ENCODE data around the gene CHI3L1. TPM values are rescaled to one million over a fixed set of nuclear protein-coding genes. Genes with fewer than 3 reads are reported as not detected.

The CHI3L1 gene
- polyA plus RNA-seq, 1 of the 3 experiments (the other 2 are of a cell fraction): not detected

DNA sequence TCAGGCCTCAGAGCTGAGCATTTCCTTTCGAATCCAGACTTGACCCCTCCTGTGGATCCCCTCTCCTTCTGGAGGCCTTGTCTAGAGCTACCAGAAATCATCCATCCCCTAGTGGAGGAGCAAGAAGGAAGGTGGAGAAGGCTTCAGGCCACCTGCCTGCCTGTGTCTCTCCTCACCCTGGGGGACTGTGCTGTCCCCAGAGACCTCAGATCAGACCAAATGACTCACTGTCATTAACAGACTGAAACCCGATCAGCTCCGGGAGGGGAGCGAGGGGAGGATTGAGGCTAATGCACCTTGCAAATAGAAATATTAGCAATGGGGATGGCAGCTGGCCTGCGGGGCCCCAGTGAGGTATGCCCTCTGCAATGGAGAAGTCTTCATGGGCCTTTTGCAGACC is 12.9 kb downstream of the CHI3L1 start:
- no peak overlapping the region for H3K4me2 ChIP-seq
- no peak overlapping the region for H3K27ac ChIP-seq (ENCODE audit: low read depth in 2 of 2, low read length in 1 of 2)
- no peak for DNase-seq
- H3K4me1 ChIP-seq (ENCODE audit: control insufficient read depth in 1 of 2, insufficient read depth in 2 of 2, low read depth in 1 of 2, low read length in 1 of 2): peaks cover 17% of the 10 kb centered on the region in 2 experiments; a peak in 2 of 4 replicates
- no peak overlapping the region for H2AFZ ChIP-seq (ENCODE audit: low read depth)
- no peaks in the 10 kb centered on the region for H3F3A ChIP-seq (replicated peaks; ENCODE audit: insufficient read depth)
- WGBS (ENCODE audit: low lambda C conversion rate): 68% methylated on average over 5 of the region's 5 CpGs
- no peaks in the 10 kb centered on the region for H4K20me1 ChIP-seq (ENCODE audit: insufficient read depth)
- no peak for TF ChIP-seq NFIC (IDR thresholded peaks at IDR 0.05; ENCODE audit: borderline replicate concordance)
- no peak for TF ChIP-seq RCOR1 (IDR thresholded peaks at IDR 0.05; ENCODE audit: low read length)
- no peak for TF ChIP-seq RXRA (IDR thresholded peaks at IDR 0.05; ENCODE audit: borderline replicate concordance, low read depth)
- TF ChIP-seq, protein P1, sequence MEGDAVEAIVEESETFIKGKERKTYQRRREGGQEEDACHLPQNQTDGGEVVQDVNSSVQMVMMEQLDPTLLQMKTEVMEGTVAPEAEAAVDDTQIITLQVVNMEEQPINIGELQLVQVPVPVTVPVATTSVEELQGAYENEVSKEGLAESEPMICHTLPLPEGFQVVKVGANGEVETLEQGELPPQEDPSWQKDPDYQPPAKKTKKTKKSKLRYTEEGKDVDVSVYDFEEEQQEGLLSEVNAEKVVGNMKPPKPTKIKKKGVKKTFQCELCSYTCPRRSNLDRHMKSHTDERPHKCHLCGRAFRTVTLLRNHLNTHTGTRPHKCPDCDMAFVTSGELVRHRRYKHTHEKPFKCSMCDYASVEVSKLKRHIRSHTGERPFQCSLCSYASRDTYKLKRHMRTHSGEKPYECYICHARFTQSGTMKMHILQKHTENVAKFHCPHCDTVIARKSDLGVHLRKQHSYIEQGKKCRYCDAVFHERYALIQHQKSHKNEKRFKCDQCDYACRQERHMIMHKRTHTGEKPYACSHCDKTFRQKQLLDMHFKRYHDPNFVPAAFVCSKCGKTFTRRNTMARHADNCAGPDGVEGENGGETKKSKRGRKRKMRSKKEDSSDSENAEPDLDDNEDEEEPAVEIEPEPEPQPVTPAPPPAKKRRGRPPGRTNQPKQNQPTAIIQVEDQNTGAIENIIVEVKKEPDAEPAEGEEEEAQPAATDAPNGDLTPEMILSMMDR (IDR thresholded peaks at IDR 0.05): no peak
- no peak for TF ChIP-seq ELF1 (IDR thresholded peaks at IDR 0.05)
- TF ChIP-seq TAF1 (IDR thresholded peaks at IDR 0.05; ENCODE audit: borderline replicate concordance, low read depth, low read length): no peak
- TF ChIP-seq NRF1 (IDR thresholded peaks at IDR 0.05; ENCODE audit: low read depth, low read length): no peak
- no peak for TF ChIP-seq MEF2A (IDR thresholded peaks at IDR 0.05; ENCODE audit: borderline replicate concordance, low read depth)
- no peak for TF ChIP-seq EZH2phosphoT487 (IDR thresholded peaks at IDR 0.05; ENCODE audit: borderline replicate concordance, low read depth)
- no peak for TF ChIP-seq TEAD4 (IDR thresholded peaks at IDR 0.05; ENCODE audit: borderline replicate concordance, insufficient read depth)
- TF ChIP-seq POLR2AphosphoS5 (IDR thresholded peaks at IDR 0.05; ENCODE audit: low read depth, low read length): no peak
- TF ChIP-seq PBX3 (IDR thresholded peaks at IDR 0.05): no peak
- TF ChIP-seq FOXJ3 (CRISPR knock-in tag; IDR thresholded peaks at IDR 0.05): no peak
- TF ChIP-seq SIN3A (IDR thresholded peaks at IDR 0.05; ENCODE audit: borderline replicate concordance, low read depth, low read length): no peak
- TF ChIP-seq, protein P2, sequence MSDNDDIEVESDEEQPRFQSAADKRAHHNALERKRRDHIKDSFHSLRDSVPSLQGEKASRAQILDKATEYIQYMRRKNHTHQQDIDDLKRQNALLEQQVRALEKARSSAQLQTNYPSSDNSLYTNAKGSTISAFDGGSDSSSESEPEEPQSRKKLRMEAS (IDR thresholded peaks at IDR 0.05; ENCODE audit: low read depth): no peak
- TF ChIP-seq SMC3 (IDR thresholded peaks at IDR 0.05; ENCODE audit: low read depth, low read length): no peak
- H3K9me2 ChIP-seq: no peaks in the 10 kb centered on the region
- no peaks in the 10 kb centered on the region for H3K27me3 ChIP-seq (ENCODE audit: insufficient read depth)
- ChIA-PET POLR2A (no interaction called here), CTCF (interaction anchor here (0.9 to 4.8 kb wide), 16 partner anchors 11 to 145 kb away, joined by 3 to 49 read pairs (median 12); partner anchors contain the start of genes ADORA1 and PPFIA4)
- H3K4me3 ChIP-seq (ENCODE audit: low read depth in 2 of 2, low read length in 1 of 2): no peak overlapping the region
- H3K9ac ChIP-seq: no peak overlapping the region
- H3K36me3 ChIP-seq (replicated peaks in 1 of 2; ENCODE audit: control insufficient read depth in 1 of 2, insufficient read depth in 2 of 2, low read length in 1 of 2): no peaks in the 10 kb centered on the region
- H3K79me2 ChIP-seq (ENCODE audit: insufficient read depth): no peaks in the 10 kb centered on the region
- no peaks in the 10 kb centered on the region for H3K9me3 ChIP-seq

All from SK-N-SH (cell line).